Measurements from ENCODE around the gene NXPH1.

NXPH1 gene

DNA sequence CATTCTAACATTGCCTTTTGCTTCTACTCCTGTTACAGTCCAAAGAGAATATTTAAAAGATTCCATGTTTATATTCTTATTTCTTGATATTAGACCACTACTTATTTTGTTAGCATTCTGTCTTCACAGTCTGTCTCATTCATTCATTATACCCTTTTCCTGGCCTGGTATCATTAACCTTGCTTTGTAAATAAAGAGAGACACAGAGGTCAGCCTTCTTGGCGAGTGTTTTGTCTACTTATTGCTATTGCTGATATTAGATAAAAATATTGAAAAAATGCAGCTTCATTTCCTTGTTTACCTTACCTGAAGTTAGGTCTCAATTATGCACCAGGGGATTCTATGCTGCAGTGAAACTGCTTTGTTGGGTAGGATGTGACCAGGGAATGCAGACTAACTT is 179.2 kb downstream of the NXPH1 start:
- H3K4me3 Mint-ChIP-seq, result no peak overlapping the region
- no peaks in the 10 kb centered on the region for H3K9me3 Mint-ChIP-seq
- H3K27ac Mint-ChIP-seq, result no peak overlapping the region
- H3K36me3 Mint-ChIP-seq (ENCODE audit: low read depth), result no peaks in the 10 kb centered on the region
- no peak for DNase-seq
- no peaks in the 10 kb centered on the region for H3K4me1 Mint-ChIP-seq
- H3K27me3 Mint-ChIP-seq (ENCODE audit: low read depth, poor library complexity), result peaks cover 5% of the 10 kb centered on the region
- TF ChIP-seq, protein P1, sequence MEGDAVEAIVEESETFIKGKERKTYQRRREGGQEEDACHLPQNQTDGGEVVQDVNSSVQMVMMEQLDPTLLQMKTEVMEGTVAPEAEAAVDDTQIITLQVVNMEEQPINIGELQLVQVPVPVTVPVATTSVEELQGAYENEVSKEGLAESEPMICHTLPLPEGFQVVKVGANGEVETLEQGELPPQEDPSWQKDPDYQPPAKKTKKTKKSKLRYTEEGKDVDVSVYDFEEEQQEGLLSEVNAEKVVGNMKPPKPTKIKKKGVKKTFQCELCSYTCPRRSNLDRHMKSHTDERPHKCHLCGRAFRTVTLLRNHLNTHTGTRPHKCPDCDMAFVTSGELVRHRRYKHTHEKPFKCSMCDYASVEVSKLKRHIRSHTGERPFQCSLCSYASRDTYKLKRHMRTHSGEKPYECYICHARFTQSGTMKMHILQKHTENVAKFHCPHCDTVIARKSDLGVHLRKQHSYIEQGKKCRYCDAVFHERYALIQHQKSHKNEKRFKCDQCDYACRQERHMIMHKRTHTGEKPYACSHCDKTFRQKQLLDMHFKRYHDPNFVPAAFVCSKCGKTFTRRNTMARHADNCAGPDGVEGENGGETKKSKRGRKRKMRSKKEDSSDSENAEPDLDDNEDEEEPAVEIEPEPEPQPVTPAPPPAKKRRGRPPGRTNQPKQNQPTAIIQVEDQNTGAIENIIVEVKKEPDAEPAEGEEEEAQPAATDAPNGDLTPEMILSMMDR (IDR thresholded peaks at IDR 0.05), result no peak

DNA sequence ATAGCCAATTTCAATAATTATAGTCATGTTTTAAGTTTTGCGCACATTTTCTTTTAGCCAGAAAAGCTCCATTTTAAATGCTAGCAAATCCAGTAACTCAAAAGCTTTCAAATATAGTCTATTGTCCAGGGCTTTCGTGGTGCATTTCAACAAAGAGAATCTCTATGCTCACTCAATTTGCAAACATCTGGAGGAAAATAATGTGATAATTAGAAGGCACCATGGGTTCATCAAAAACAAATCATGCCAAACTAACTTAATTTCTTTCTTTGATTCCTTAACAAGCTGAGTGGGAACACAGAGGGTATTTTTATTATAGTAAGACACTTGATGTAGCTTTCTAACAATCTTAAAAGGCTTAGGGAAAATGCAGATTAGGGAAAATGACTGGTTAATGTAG is 179.8 kb downstream of the NXPH1 start:
- H3K36me3 Mint-ChIP-seq (ENCODE audit: low read depth), result no peaks in the 10 kb centered on the region
- H3K4me3 Mint-ChIP-seq, result no peak overlapping the region
- no peak overlapping the region for H3K27ac Mint-ChIP-seq

DNA sequence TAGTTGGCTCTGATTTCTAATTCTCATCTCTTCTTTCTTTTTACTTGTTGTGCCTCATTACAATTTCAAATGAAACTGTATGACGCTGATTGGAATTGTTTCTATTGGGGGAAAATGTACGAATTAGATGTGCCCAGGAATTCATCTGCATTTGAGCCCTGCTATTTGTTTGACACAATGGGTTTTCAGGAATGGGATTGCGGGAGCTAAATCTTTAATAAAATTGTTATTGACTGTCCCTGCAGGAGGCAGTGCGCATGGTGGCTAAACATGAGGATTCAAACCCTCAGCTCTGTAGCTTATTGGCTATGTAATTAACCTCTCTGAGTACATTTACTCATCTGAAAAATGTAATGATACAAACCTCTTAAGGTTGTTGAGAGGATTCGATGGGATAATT is 181.6 kb downstream of the NXPH1 start:
- Mint-ChIP-seq H3K27me3 (ENCODE audit: low read depth, poor library complexity) (no peaks in the 10 kb centered on the region), H3K27ac (no peak overlapping the region), H3K4me1 (no peaks in the 10 kb centered on the region), H3K4me3 (no peak overlapping the region), H3K36me3 (ENCODE audit: low read depth) (no peaks in the 10 kb centered on the region), H3K9me3 (no peaks in the 10 kb centered on the region)
- DNase-seq, result no peak
- TF ChIP-seq, protein P1 (IDR thresholded peaks at IDR 0.05), result no peak

More for the DNA sequence above, 179.8 kb downstream of the NXPH1 start:
- DNase-seq, result no peak
- H3K9me3 Mint-ChIP-seq, result no peaks in the 10 kb centered on the region
- TF ChIP-seq, protein P1 (IDR thresholded peaks at IDR 0.05), result no peak
- no peaks in the 10 kb centered on the region for H3K4me1 Mint-ChIP-seq
- no peaks in the 10 kb centered on the region for H3K27me3 Mint-ChIP-seq (ENCODE audit: low read depth, poor library complexity)

DNA sequence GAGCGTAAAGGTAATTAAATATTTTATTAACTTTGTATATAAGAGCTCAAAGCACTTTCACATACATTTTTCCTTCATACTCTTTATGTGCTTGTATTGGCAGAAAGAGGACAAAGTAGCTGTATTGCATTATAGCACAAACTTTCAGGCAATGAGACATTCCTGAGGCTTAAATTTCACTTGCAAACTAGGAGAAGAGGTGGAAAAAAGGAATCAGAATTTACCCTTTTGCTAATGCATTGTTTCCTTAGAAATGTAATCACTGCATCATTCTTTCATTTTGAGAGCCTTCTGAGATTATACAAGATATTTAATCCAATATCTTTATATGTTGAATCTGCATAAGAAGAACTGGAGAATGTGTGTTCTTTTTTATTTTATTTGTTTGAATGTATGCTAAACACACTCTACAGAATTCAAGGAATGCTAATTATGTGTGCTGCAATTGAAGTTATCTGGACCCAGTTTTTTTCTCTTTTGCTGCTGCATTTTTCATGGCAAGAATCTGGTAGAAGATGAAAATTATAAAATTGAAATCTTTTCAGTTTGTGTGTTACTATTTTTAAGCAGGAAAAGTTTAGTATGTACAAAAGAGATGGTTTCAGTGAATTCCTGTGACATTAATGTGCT is 185.1 kb downstream of the NXPH1 start:
- no peaks in the 10 kb centered on the region for H3K4me1 Mint-ChIP-seq
- TF ChIP-seq, protein P1 (IDR thresholded peaks at IDR 0.05), result no peak
- no peaks in the 10 kb centered on the region for H3K36me3 Mint-ChIP-seq (ENCODE audit: low read depth)
- no peak for DNase-seq
- no peak overlapping the region for H3K4me3 Mint-ChIP-seq
- no peaks in the 10 kb centered on the region for H3K27me3 Mint-ChIP-seq (ENCODE audit: low read depth, poor library complexity)
- no peaks in the 10 kb centered on the region for H3K9me3 Mint-ChIP-seq
- H3K27ac Mint-ChIP-seq, result no peak overlapping the region

DNA sequence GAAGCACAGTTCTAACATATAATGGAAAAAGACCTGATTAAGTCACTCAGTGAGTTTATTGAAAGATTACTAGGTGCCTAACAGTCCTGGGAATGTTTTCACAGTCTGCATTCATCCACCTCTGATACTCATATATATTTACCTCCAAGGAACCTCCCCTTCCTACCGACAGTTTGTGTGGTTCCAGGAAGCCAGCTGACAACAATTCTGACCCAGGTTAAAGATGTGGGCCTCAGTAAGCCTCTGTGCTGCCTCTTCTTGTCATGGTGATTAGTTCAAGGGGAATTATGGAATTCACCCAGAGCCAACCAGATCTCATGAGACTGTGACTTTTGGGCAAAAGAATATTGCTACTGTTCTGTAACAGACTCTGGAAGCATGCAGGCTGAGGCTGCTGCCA is 186.8 kb downstream of the NXPH1 start:
- no peak overlapping the region for H3K4me3 Mint-ChIP-seq
- no peak for DNase-seq
- H3K9me3 Mint-ChIP-seq, result no peaks in the 10 kb centered on the region
- H3K27ac Mint-ChIP-seq, result no peak overlapping the region
- H3K27me3 Mint-ChIP-seq (ENCODE audit: low read depth, poor library complexity), result no peaks in the 10 kb centered on the region
- H3K36me3 Mint-ChIP-seq (ENCODE audit: low read depth), result no peaks in the 10 kb centered on the region
- no peaks in the 10 kb centered on the region for H3K4me1 Mint-ChIP-seq
- TF ChIP-seq, protein P1 (IDR thresholded peaks at IDR 0.05), result no peak

DNA sequence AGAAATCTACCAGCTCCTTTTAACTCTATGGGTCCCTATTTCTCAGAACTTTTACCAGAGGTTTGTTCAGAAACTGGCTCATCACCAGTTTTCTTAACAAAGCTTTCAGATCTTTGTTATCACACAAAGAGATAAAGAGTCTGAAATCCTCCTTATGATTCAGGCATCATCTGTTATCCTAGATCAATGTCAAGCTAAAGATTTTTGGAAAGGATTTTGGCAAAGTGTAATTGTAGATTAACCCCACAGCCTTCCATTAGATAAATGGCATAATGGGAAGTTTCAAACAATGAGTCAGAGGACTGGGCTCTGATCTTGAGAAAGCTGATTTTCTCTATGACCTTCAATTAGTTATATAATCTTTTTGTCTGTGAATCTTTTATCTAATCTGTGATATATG is 192.2 kb downstream of the NXPH1 start:
- Mint-ChIP-seq H3K4me3 (no peak overlapping the region), H3K9me3 (no peaks in the 10 kb centered on the region), H3K27ac (no peak overlapping the region), H3K27me3 (ENCODE audit: low read depth, poor library complexity) (peaks cover 1% of the 10 kb centered on the region), H3K4me1 (no peaks in the 10 kb centered on the region), H3K36me3 (ENCODE audit: low read depth) (no peaks in the 10 kb centered on the region)
- TF ChIP-seq, protein P1 (IDR thresholded peaks at IDR 0.05), result no peak
- no peak for DNase-seq

Measured in nephron progenitor cell (in vitro differentiated cells).